Tibial artery (tissue), 4 donors: ENCODE measurements around the gene RNF227.

ENCODE experiments used
- DNase-seq, 2 donors: peaks; one replicate each; pipeline ENCODE4 v3.0.0-alpha.2; 2019
- H3K27ac ChIP-seq, 2 donors: fragments of 200-600 bp; sonication (generic) in 1 of 2; 1 replicate in 1 of 2; 2 replicates in 1 of 2; pipeline ENCODE4 v1.5.1; 2018 to 2019; ENCODE audit warnings: mild to moderate bottlenecking in 1 of 2
- H3K27me3 ChIP-seq, 2 donors: fragments of 200-600 bp; sonication (generic) in 1 of 2; one replicate each; pipeline versions ENCODE4 v1.5.1 to v1.6.0; 2016 to 2019
- H3K36me3 ChIP-seq, 3 donors: fragments of 200-600 bp; sonication (generic) in 2 of 3; one replicate each; pipeline ENCODE4 v1.5.1; 2016 to 2019; ENCODE audit warnings: mild to moderate bottlenecking in 2 of 3
- H3K4me1 ChIP-seq, 4 donors: fragments of 200-600 bp; sonication (generic) in 2 of 4; 1 replicate in 3 of 4; 2 replicates in 1 of 4; pipeline ENCODE4 v1.5.1; 2016 to 2019
- H3K4me3 ChIP-seq, 2 donors: fragments of 200-600 bp; sonication (generic) in 1 of 2; 1 replicate in 1 of 2; 2 replicates in 1 of 2; pipeline ENCODE4 v1.5.1; 2018 to 2019; ENCODE audit warnings: mild to moderate bottlenecking in 2 of 2
- H3K9me3 ChIP-seq, 3 donors: fragments of 200-600 bp; sonication (generic) in 1 of 3; one replicate each; pipeline ENCODE4 v1.5.1; 2016 to 2019
- intact Hi-C: fragments of 100-400 bp; cut with DNase I; formaldehyde crosslinking; loops from one replicate; pipeline ENCODE4 v1.15.0; 2023; ENCODE audit warnings: low total_unique reads
- TF ChIP-seq, protein P1 (sequence below), 2 experiments: fragments of 200-600 bp in 1 of 2; fragments of 450-650 bp in 1 of 2; IDR thresholded peaks; one replicate each; pipeline ENCODE4 v1.5.1; 2017 to 2019; ENCODE audit warnings: antibody characterized with exemption in 2 of 2, mild to moderate bottlenecking in 1 of 2, moderate library complexity in 1 of 2

Gene RNF227

DNA sequence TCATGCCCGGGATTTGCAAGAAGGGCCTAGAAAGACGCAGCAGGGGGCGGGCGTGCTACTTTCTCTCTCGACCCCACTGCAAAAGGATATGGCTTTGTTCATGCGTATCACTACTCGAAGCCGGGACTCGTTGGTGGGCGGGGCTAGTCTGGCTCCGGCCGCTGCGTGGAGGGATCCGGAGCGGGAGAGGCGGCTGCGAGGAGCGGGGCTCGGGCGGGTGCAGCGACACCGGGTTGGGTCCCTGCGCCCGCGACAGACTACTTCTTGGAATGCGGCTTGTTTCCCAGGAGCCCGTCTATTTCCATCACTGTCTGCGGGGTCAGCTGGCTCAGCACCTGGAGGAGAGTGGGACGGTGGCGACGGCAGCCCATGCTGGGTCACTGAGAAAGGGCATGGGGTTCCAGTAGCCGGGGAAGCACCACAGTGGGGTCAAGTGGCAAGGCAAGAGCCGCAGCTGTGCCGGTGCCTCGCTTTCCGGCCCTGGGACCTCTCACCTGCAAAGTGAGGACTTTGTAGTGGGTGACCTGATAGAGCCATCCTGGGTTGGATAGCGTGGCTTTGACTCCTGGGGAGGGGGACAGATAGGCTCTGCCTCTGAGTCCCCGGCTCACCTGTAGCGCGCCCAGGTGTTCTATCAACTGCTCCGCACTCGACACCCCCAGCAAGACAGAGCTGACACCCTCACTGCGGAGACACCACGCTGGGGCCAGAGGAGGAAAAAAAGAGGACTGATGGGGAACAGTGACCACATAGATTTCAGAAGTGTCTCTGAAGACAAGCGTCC is 6.9 kb upstream of the RNF227 start:
- Histone ChIP-seq H3K9me3 (no peaks in the 10 kb centered on the region), H3K36me3 (no peaks in the 10 kb centered on the region), H3K4me1 (peaks cover 0 to 11% (median 8%) of the 10 kb centered on the region in 4 donors), H3K27ac (peak overlapping the region; percentile 29 to 58), H3K4me3 (peak overlapping the region; percentile 47 to 52), H3K27me3 (no peaks in the 10 kb centered on the region)
- peak; percentile 85 to 92 for DNase-seq
- TF ChIP-seq, protein P1, sequence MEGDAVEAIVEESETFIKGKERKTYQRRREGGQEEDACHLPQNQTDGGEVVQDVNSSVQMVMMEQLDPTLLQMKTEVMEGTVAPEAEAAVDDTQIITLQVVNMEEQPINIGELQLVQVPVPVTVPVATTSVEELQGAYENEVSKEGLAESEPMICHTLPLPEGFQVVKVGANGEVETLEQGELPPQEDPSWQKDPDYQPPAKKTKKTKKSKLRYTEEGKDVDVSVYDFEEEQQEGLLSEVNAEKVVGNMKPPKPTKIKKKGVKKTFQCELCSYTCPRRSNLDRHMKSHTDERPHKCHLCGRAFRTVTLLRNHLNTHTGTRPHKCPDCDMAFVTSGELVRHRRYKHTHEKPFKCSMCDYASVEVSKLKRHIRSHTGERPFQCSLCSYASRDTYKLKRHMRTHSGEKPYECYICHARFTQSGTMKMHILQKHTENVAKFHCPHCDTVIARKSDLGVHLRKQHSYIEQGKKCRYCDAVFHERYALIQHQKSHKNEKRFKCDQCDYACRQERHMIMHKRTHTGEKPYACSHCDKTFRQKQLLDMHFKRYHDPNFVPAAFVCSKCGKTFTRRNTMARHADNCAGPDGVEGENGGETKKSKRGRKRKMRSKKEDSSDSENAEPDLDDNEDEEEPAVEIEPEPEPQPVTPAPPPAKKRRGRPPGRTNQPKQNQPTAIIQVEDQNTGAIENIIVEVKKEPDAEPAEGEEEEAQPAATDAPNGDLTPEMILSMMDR (IDR thresholded peaks at IDR 0.05), result no peak
- intact Hi-C loops, result no loop called here

DNA sequence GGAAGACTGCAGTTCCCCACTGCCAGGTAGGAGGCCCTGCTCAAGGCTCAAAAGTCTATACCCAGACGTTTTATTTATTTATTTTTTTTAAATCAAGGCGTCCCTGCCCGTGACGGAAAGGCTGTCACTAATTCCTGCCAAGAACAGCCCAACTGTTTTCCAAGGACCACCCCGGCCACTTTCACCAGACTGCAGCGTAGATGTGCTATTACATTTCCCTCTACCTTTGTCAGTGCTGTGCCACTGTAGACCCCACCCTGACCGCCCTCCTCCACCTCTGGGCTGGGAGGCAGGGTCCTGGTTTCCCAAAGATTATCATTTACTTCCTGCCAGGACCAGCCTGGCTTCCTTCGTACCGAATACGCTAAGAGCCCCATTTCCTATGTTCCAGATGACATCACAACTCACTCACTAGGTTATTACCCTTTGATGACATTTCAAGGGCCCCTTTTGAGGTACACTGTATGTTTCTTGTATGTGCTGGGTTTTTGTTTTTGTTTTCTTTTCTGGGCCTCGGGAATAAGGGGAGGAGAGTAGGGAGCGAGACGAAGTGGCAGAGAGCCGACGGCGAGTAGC is 6.3 kb upstream of the RNF227 start:
- Histone ChIP-seq H3K4me3 (peak overlapping the region; percentile 47 to 52), H3K27ac (peak overlapping the region; percentile 29 to 58), H3K36me3 (no peaks in the 10 kb centered on the region), H3K9me3 (no peaks in the 10 kb centered on the region), H3K4me1 (peaks cover 0 to 11% (median 8%) of the 10 kb centered on the region in 4 donors), H3K27me3 (no peaks in the 10 kb centered on the region)
- intact Hi-C loops, result no loop called here
- no peak for DNase-seq
- TF ChIP-seq, protein P1 (IDR thresholded peaks at IDR 0.05), result no peak

DNA sequence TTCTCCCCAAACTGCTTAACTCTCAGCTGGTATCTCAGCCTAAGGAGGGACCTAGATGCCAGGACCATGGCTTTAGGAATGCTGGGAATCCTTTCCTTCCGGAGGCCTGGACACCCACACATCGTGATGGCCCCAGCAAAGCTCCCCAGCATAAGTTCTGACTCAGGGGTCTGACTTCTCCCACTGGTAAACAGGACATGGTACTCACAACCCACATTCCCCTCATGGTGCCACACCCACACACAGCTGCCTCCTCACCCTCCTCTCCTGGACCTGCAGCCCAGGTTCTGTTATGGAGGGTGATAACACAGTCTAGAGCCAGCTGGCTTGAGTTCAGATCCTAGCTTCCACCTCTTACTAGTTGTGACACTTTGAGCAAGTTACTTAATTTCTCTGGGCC is 719 bp upstream of the RNF227 start:
- intact Hi-C loops, result no loop called here
- Histone ChIP-seq H3K36me3 (peaks cover 0 to 6% (median 0%) of the 10 kb centered on the region in 3 donors), H3K9me3 (no peaks in the 10 kb centered on the region), H3K27ac (peak overlapping the region; percentile 85 to 93), H3K4me3 (peak overlapping the region in 1 of 2 donors; percentile 59), H3K4me1 (peaks cover 0 to 22% (median 14%) of the 10 kb centered on the region in 4 donors), H3K27me3 (no peaks in the 10 kb centered on the region)
- DNase-seq, result no peak
- TF ChIP-seq, protein P1 (IDR thresholded peaks at IDR 0.05), result no peak

DNA sequence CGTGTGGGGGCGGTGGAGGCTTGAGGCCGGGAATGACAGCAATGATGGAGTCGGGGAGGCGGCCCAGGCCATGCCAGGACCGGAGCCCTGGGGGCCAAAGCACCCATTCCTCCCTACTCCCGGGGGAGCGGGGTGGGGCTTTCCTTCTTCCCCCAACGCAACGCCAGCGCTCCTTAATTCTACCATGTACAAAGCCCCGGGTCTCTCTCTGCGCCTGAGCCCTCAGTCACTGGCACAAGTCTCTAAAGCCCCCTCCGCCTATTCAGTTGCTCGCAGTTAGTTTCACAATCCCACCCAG is 245 bp upstream of the RNF227 start:
- TF ChIP-seq, protein P1 (IDR thresholded peaks at IDR 0.05), result no peak
- Histone ChIP-seq H3K9me3 (no peaks in the 10 kb centered on the region), H3K27me3 (no peaks in the 10 kb centered on the region), H3K27ac (peak overlapping the region; percentile 85 to 93), H3K4me1 (peaks cover 0 to 22% (median 14%) of the 10 kb centered on the region in 4 donors), H3K36me3 (peaks cover 0 to 11% (median 0%) of the 10 kb centered on the region in 3 donors), H3K4me3 (peak overlapping the region; percentile 58 to 59)
- intact Hi-C loops, result no loop called here
- no peak for DNase-seq

DNA sequence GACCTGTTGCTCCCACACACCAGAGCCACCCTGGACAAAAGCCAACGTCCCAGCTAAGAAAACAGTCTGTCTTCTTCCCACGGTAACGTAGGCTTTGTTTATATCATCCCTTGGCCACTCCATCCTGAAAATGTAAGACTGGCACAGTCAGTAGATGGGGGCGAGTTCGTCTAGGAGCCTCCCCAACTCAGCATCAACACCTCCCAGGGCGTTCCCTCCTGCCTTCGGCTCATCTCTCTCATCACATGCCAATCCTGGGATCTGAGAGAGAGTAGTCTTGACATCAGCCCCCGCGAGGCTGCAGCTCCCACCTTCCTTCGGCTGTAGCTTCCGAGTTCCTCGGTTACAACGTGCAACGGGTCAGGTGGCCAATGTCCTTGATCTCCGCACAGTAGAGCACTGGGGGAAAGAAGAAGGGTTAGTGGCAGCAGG is 894 bp downstream of the RNF227 start:
- intact Hi-C loops, result no loop called here
- peak overlapping the region; percentile 85 to 93 for H3K27ac ChIP-seq
- H3K4me3 ChIP-seq, result peak overlapping the region; percentile 58 to 59
- DNase-seq, result peak in 1 of 2 donors; percentile 78
- H3K4me1 ChIP-seq, result peaks cover 0 to 22% (median 14%) of the 10 kb centered on the region in 4 donors
- no peaks in the 10 kb centered on the region for H3K9me3 ChIP-seq
- H3K36me3 ChIP-seq, result peaks cover 0 to 22% (median 8%) of the 10 kb centered on the region in 3 donors
- no peaks in the 10 kb centered on the region for H3K27me3 ChIP-seq
- TF ChIP-seq, protein P1 (IDR thresholded peaks at IDR 0.05), result no peak
